ENCODE data around the gene PTX4. TPM values are rescaled to one million over a fixed set of nuclear protein-coding genes. Genes with fewer than 3 reads are reported as not detected.

PTX4 gene
- total RNA-seq, 1 experiment from 2014 or later: not detected

DNA sequence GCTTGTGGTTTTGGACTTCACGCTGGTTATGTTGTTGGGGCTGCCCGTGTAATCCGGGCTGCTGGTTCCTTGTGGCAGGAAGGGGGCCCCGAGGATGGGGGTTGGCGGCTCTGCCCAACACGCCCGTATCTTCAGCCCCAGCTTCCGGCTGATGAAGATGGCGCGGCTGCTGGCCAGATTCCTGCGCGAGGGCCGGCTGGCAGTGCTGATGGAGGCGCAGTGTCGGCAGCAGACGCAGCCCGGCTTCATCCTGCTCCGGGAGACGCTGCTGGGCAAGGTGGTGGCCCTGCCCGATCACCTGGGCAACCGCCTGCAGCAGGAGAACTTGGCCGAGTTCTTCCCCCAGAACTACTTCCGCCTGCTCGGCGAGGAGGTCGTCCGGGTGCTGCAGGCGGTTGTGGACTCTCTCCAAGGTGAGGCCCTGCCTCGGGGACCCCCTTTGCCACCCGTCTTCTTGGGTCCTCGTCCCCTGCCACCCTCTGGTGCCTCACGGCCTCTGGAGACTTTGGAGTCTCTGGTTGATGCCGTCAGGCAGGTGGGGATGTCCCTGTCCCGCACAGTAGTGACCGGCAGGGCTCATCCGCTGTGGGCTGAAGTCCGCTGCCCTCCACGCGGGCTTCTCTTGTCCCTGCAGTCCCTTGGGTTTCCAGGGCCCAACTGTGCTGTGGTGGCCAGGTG lies 6.6 kb upstream of the PTX4 start:
- WGBS (ENCODE audit: extremely low coverage, insufficient read length, low lambda C conversion rate): no CpG with 5 or more reads among the region's 39 CpGs
- H3K23me2 ChIP-seq (ENCODE audit: insufficient read length, low read depth, low read length, poor library complexity, severe bottlenecking): peaks cover 3% of the 10 kb centered on the region
- H3K23ac ChIP-seq (ENCODE audit: insufficient read length, low read depth, low read length): no peak overlapping the region
- H2AFZ ChIP-seq (ENCODE audit: low read length): no peak overlapping the region
- no peak overlapping the region for H3K4ac ChIP-seq (ENCODE audit: low read depth, low read length)
- H3K4me3 Mint-ChIP-seq: peak overlapping the region; percentile 44 to 87; a peak in 3 of 5 replicates
- no peak overlapping the region for H4K5ac ChIP-seq (ENCODE audit: insufficient read length, low read depth, low read length)
- no peak overlapping the region for H4K91ac ChIP-seq (ENCODE audit: insufficient read length, low read depth, low read length)
- no peak overlapping the region for H2BK120ac ChIP-seq (ENCODE audit: low read depth, low read length, poor library complexity, severe bottlenecking)
- H3K27ac Mint-ChIP-seq: no peak overlapping the region
- H2BK12ac ChIP-seq (ENCODE audit: insufficient read length, low read depth, low read length): no peak overlapping the region
- H4K8ac ChIP-seq (replicated peaks; ENCODE audit: insufficient read length, low read depth, low read length): no peak overlapping the region
- H3K27ac ChIP-seq (ENCODE audit: insufficient read length, low read depth, low read length): no peak overlapping the region
- no peaks in the 10 kb centered on the region; the same call in none of the 2 replicates for H3K27me3 Mint-ChIP-seq (ENCODE audit: low read depth)
- H2BK20ac ChIP-seq (ENCODE audit: low read depth, low read length, poor library complexity, severe bottlenecking): no peak overlapping the region
- no peak overlapping the region for H3K14ac ChIP-seq (ENCODE audit: insufficient read depth, low read length)
- H3K4me1 Mint-ChIP-seq: peaks cover 4 to 12% of the 10 kb centered on the region in 2 experiments
- TF ChIP-seq, protein P1, sequence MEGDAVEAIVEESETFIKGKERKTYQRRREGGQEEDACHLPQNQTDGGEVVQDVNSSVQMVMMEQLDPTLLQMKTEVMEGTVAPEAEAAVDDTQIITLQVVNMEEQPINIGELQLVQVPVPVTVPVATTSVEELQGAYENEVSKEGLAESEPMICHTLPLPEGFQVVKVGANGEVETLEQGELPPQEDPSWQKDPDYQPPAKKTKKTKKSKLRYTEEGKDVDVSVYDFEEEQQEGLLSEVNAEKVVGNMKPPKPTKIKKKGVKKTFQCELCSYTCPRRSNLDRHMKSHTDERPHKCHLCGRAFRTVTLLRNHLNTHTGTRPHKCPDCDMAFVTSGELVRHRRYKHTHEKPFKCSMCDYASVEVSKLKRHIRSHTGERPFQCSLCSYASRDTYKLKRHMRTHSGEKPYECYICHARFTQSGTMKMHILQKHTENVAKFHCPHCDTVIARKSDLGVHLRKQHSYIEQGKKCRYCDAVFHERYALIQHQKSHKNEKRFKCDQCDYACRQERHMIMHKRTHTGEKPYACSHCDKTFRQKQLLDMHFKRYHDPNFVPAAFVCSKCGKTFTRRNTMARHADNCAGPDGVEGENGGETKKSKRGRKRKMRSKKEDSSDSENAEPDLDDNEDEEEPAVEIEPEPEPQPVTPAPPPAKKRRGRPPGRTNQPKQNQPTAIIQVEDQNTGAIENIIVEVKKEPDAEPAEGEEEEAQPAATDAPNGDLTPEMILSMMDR (conservative IDR thresholded peaks at IDR 0.05): no peak
- H3K79me1 ChIP-seq (ENCODE audit: insufficient read depth, low read depth, low read length, poor library complexity, severe bottlenecking): no peaks in the 10 kb centered on the region
- no peak overlapping the region for H3K18ac ChIP-seq (ENCODE audit: insufficient read length, low read depth, low read length)
- no peak overlapping the region for H3K4me2 ChIP-seq (ENCODE audit: insufficient read depth, insufficient read length, low read length)
- H3K9me3 Mint-ChIP-seq: no peaks in the 10 kb centered on the region
- no peaks in the 10 kb centered on the region; the same call in 1 of the 2 replicates for H3K4me1 ChIP-seq (ENCODE audit: insufficient read depth, low read length)
- no peak overlapping the region for H2BK15ac ChIP-seq (ENCODE audit: low read depth, low read length)
- H3K9me3 ChIP-seq (ENCODE audit: control insufficient read depth, low read depth, low read length): no peaks in the 10 kb centered on the region
- H3K9ac ChIP-seq (ENCODE audit: extremely low read depth, insufficient read length, low read length): no peak overlapping the region
- H3T11ph ChIP-seq (ENCODE audit: low read length): no peak overlapping the region
- H2BK5ac ChIP-seq (ENCODE audit: insufficient read length, low read length): no peak overlapping the region
- no peak overlapping the region for H3K56ac ChIP-seq (ENCODE audit: insufficient read length, low read depth, low read length)
- H2AK5ac ChIP-seq (ENCODE audit: insufficient read length, low read length): no peak overlapping the region
- no peak for DNase-seq
- no peaks in the 10 kb centered on the region for H4K20me1 ChIP-seq (ENCODE audit: control insufficient read depth, insufficient read depth, insufficient read length)
- peaks cover 7 to 40% (median 37%) of the 10 kb centered on the region in 3 experiments; a peak in 6 of 7 replicates for H3K36me3 Mint-ChIP-seq (ENCODE audit: insufficient read depth in 1 of 3, low read depth in 3 of 3)
- no peaks in the 10 kb centered on the region for H3K27me3 ChIP-seq (ENCODE audit: insufficient read depth, low read length)
- no peaks in the 10 kb centered on the region; the same call in 1 of the 2 replicates for H3K79me2 ChIP-seq (ENCODE audit: insufficient read depth, low read length)

Measured in H9 (cell line).